Gastroesophageal sphincter (tissue), 4 donors: ENCODE data around the gene AP2B1. TPM values are rescaled to one million over a fixed set of nuclear protein-coding genes. Genes with fewer than 3 reads are reported as not detected.

ENCODE experiments used
- ATAC-seq: fragments of 150-250 bp; one replicate; pipeline ENCODE4 v1.9.1; 2016; ENCODE audit warnings: mild to moderate bottlenecking, moderate library complexity
- H3K27ac ChIP-seq, 4 donors: fragments of 200-600 bp; sonication (generic) in 3 of 4; 1 replicate in 3 of 4; 2 replicates in 1 of 4; pipeline ENCODE4 v1.5.1; 2016 to 2019
- H3K27me3 ChIP-seq: fragments of 200-600 bp; sonication (generic); one replicate; pipeline ENCODE4 v1.5.1; 2019
- H3K36me3 ChIP-seq, 2 donors: fragments of 200-600 bp; sonication (generic); one replicate each; pipeline ENCODE4 v1.5.1; 2019; ENCODE audit warnings: control low read depth in 1 of 2
- H3K4me1 ChIP-seq, 3 donors: fragments of 200-600 bp; sonication (generic); 1 replicate in 2 of 3; 2 replicates in 1 of 3; pipeline ENCODE4 v1.5.1; 2016 to 2019; ENCODE audit warnings: control low read depth in 2 of 3
- H3K4me3 ChIP-seq, 2 donors: fragments of 200-600 bp; sonication (generic); one replicate each; pipeline ENCODE4 v1.5.1; 2019; ENCODE audit warnings: mild to moderate bottlenecking in 1 of 2, moderate library complexity in 1 of 2
- H3K9me3 ChIP-seq, 3 donors: fragments of 200-600 bp; sonication (generic); one replicate each; pipeline ENCODE4 v1.5.1; 2017 to 2019; ENCODE audit warnings: control low read depth in 2 of 3
- EP300 ChIP-seq: sonication (generic); formaldehyde crosslinking; IDR thresholded peaks from one replicate; pipeline ENCODE4 v1.6.1; 2017; ENCODE audit warnings: antibody characterized with exemption, mild to moderate bottlenecking
- POLR2A ChIP-seq, 2 donors: fragments of 450-650 bp; IDR thresholded peaks; one replicate each; pipeline ENCODE4 v1.6.1; 2017; ENCODE audit warnings: antibody characterized with exemption in 2 of 2, mild to moderate bottlenecking in 2 of 2, moderate library complexity in 1 of 2
- POLR2AphosphoS5 ChIP-seq: sonication (generic); formaldehyde crosslinking; IDR thresholded peaks from one replicate; pipeline ENCODE4 v1.6.1; 2017; ENCODE audit warnings: antibody characterized with exemption
- WGBS, 2 donors: methylation state at CpG; one replicate each; pipeline ENCODE4 v1.1.5; 2018; ENCODE audit warnings: low coverage in 1 of 2; 5-methylcytosine and 5-hydroxymethylcytosine counted together
- total RNA-seq, 4 donors: library from RNA; depleted of rRNA; stranded (reverse); fragments of >200 nt; gene quantifications; one replicate each; pipeline ENCODE4 v1.1.0, GENCODE V29; 2016
- TF ChIP-seq, protein P1 (sequence below), 4 experiments: fragments of 200-600 bp in 2 of 4; fragments of 450-650 bp in 2 of 4; sonication (generic) in 1 of 4; IDR thresholded peaks; one replicate each; pipeline ENCODE4 v1.5.1; 2017 to 2019; ENCODE audit warnings: antibody characterized with exemption in 4 of 4, mild to moderate bottlenecking in 2 of 4, moderate library complexity in 2 of 4

Gene AP2B1
- total RNA-seq, 4 donors from 2014 or later, result 104 to 383 (median 185) TPM

GRCh38 chr17:35584061-35584460 lies 3.1 kb upstream of the AP2B1 start:
- no peak overlapping the region for H3K4me3 ChIP-seq
- no peak for ATAC-seq
- WGBS, 2 donors, result 60% methylated on average over 1 of the region's 1 CpG
- no peak overlapping the region for H3K27ac ChIP-seq
- H3K9me3 ChIP-seq, result no peaks in the 10 kb centered on the region
- TF ChIP-seq EP300 (no peak), POLR2A (IDR thresholded peaks at IDR 0.05) (no peak), POLR2AphosphoS5 (no peak)
- TF ChIP-seq, protein P1, sequence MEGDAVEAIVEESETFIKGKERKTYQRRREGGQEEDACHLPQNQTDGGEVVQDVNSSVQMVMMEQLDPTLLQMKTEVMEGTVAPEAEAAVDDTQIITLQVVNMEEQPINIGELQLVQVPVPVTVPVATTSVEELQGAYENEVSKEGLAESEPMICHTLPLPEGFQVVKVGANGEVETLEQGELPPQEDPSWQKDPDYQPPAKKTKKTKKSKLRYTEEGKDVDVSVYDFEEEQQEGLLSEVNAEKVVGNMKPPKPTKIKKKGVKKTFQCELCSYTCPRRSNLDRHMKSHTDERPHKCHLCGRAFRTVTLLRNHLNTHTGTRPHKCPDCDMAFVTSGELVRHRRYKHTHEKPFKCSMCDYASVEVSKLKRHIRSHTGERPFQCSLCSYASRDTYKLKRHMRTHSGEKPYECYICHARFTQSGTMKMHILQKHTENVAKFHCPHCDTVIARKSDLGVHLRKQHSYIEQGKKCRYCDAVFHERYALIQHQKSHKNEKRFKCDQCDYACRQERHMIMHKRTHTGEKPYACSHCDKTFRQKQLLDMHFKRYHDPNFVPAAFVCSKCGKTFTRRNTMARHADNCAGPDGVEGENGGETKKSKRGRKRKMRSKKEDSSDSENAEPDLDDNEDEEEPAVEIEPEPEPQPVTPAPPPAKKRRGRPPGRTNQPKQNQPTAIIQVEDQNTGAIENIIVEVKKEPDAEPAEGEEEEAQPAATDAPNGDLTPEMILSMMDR (IDR thresholded peaks at IDR 0.05), result no peak
- no peaks in the 10 kb centered on the region for H3K27me3 ChIP-seq
- H3K36me3 ChIP-seq, result no peaks in the 10 kb centered on the region
- peaks cover 9 to 25% (median 13%) of the 10 kb centered on the region in 3 donors for H3K4me1 ChIP-seq

DNA sequence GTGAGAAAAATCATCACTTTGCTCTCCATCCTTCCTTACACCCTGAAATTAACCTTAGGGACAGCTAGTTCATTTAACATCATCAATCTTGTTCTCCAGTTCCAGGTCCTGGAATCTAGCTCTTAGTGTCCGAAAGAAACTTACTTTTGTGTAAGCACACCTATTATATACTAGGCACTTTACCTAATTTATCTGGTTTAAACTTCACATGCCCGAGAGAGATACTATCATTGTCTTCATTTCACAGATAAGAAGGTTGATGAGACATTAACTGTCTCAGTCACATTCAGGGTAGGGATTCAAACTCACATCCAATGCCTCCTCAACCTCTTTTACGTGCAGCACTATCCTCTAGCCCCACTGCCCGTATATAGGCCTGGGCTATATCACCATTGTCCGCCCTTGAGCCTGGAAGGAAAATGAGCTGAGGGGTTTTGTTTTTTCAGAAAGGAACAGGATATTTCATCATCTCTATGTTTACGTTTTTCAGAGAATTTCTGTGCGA lies 501 bp upstream of the AP2B1 start:
- Histone ChIP-seq H3K9me3 (no peaks in the 10 kb centered on the region), H3K27ac (peak overlapping the region; percentile 91 to 99 (median 92)), H3K4me3 (peak overlapping the region; percentile 71 to 99), H3K4me1 (peaks cover 14 to 45% (median 17%) of the 10 kb centered on the region in 3 donors), H3K36me3 (no peaks in the 10 kb centered on the region), H3K27me3 (no peaks in the 10 kb centered on the region)
- 23 to 36% methylated on average over 4 to 7 of the region's 7 CpGs for WGBS, 2 donors
- ATAC-seq, result peak; percentile 11
- TF ChIP-seq POLR2A (IDR thresholded peaks at IDR 0.05), result no peak
- no peak for TF ChIP-seq EP300

DNA sequence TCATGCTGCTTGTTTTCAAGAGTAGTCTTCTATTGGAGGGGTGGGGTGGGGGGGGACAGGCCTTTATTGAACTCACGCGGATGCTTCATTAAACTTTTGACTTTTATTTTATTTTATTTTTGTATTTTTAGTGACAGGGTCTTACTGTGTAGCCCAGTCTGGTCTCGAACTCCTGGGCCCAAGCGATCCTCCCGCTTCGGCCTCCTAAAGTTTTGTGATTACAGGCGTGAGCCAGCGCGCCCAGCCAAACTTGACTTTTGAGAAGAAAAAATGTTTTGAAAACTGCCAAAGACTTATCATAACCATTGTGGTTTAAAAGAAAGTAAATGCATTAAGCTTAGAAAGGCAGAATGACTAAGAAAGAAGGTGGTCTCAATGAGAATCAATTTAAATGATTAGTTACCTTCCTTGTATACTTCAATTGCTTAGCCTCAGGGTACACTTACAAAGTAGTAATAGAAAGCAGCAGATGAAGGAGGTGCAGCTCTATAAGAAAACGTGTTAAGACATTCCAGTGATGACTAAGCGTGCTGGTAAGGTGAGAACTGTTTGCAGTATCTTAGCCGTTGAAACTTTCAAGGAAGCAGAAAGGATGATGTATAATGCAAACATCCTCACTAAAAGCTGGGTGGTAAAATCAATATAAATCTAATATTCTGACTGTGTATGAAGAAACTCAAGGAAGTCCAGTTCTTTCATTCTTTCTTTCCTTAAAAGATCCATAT lies 1.2 kb downstream of the AP2B1 start:
- TF ChIP-seq POLR2A (IDR thresholded peaks at IDR 0.05) (no peak), EP300 (no peak), POLR2AphosphoS5 (peak; percentile 52)
- Histone ChIP-seq H3K4me3 (peak overlapping the region; percentile 71 to 99), H3K9me3 (no peaks in the 10 kb centered on the region), H3K27me3 (no peaks in the 10 kb centered on the region), H3K4me1 (peaks cover 14 to 62% (median 17%) of the 10 kb centered on the region in 3 donors), H3K36me3 (no peaks in the 10 kb centered on the region), H3K27ac (peak overlapping the region; percentile 91 to 99 (median 92))
- 59 to 61% methylated on average over 12 of the region's 12 CpGs for WGBS, 2 donors
- ATAC-seq, result no peak

GRCh38 chr17:35596072-35596471 lies 8.9 kb downstream of the AP2B1 start:
- 73 to 81% methylated on average over 4 of the region's 4 CpGs for WGBS, 2 donors
- peaks cover 12 to 72% of the 10 kb centered on the region in 2 donors for H3K36me3 ChIP-seq
- H3K27ac ChIP-seq, result no peak overlapping the region
- no peak for TF ChIP-seq POLR2AphosphoS5
- no peak for TF ChIP-seq EP300
- TF ChIP-seq, protein P1 (IDR thresholded peaks at IDR 0.05), result no peak
- no peak for TF ChIP-seq POLR2A (IDR thresholded peaks at IDR 0.05)
- no peak overlapping the region for H3K4me3 ChIP-seq
- H3K9me3 ChIP-seq, result no peaks in the 10 kb centered on the region
- peaks cover 0 to 47% (median 0%) of the 10 kb centered on the region in 3 donors for H3K4me1 ChIP-seq
- ATAC-seq, result no peak
- H3K27me3 ChIP-seq, result no peaks in the 10 kb centered on the region

GRCh38 chr17:35596530-35597233 lies 9.6 kb downstream of the AP2B1 start:
- ATAC-seq, result no peak
- peaks cover 12 to 78% of the 10 kb centered on the region in 2 donors for H3K36me3 ChIP-seq
- TF ChIP-seq POLR2A (IDR thresholded peaks at IDR 0.05) (no peak), EP300 (no peak)
- TF ChIP-seq, protein P1 (IDR thresholded peaks at IDR 0.05), result no peak
- H3K4me3 ChIP-seq, result no peak overlapping the region
- H3K4me1 ChIP-seq, result peaks cover 0 to 41% (median 0%) of the 10 kb centered on the region in 3 donors
- no peaks in the 10 kb centered on the region for H3K27me3 ChIP-seq
- H3K27ac ChIP-seq, result no peak overlapping the region
- WGBS, 2 donors, result 43 to 97% methylated on average over 1 to 5 of the region's 54 CpGs
- no peaks in the 10 kb centered on the region for H3K9me3 ChIP-seq
